Lower leg skin (tissue), 4 donors: ENCODE measurements around the gene SLC25A10. TPM values are rescaled to one million over a fixed set of nuclear protein-coding genes. Genes with fewer than 3 reads are reported as not detected.
A peak's percentile ranks its signal among the peaks of the same experiment; 100 is the strongest.

Source experiments
- DNase-seq, 2 donors: peaks; one replicate each; pipeline ENCODE4 v3.0.0-alpha.2; 2019; ENCODE audit warnings: low spot score in 2 of 2
- H3K4me3 ChIP-seq: fragments of 200-600 bp; sonication (generic); 2 replicates; pipeline ENCODE4 v1.5.1; 2017; ENCODE audit warnings: mild to moderate bottlenecking, low read depth; ENCODE audit not compliant: poor library complexity, severe bottlenecking
- CTCF ChIP-seq, 3 donors: fragments of 450-650 bp; IDR thresholded peaks; one replicate each; pipeline ENCODE4 v1.5.1; 2016; ENCODE audit warnings: antibody characterized with exemption in 3 of 3, mild to moderate bottlenecking in 3 of 3, moderate library complexity in 2 of 3
- POLR2A ChIP-seq, 2 donors: fragments of 450-650 bp; IDR thresholded peaks; one replicate each; pipeline ENCODE4 v1.6.1; 2016 to 2017; ENCODE audit warnings: antibody characterized with exemption in 2 of 2, mild to moderate bottlenecking in 1 of 2, moderate library complexity in 1 of 2
- WGBS, 2 donors: methylation state at CpG; one replicate each; pipeline ENCODE4 v1.1.5; 2018; 5-methylcytosine and 5-hydroxymethylcytosine counted together
- intact Hi-C: fragments of 100-400 bp; cut with DNase I; formaldehyde crosslinking; loops from one replicate; pipeline ENCODE4 v1.15.0; 2023; ENCODE audit warnings: low total_unique reads
- total RNA-seq, 4 donors: library from RNA; depleted of rRNA; stranded (reverse); fragments of >200 nt; gene quantifications; one replicate each; pipeline ENCODE4 v1.1.0, GENCODE V29; 2016

SLC25A10 gene
- total RNA-seq, 4 donors from 2014 or later, result 23.4 to 30.6 (median 25.9) TPM

- no peak for DNase-seq
- TF ChIP-seq POLR2A (IDR thresholded peaks at IDR 0.05) (no peak), CTCF (IDR thresholded peaks at IDR 0.05) (no peak)
- 11 to 19% methylated on average over 23 to 29 of the region's 29 CpGs for WGBS, 2 donors
- no peak overlapping the region for H3K4me3 ChIP-seq
- intact Hi-C loops, result no loop called here
These were observed 1.4 kb upstream of the SLC25A10 start for GRCh38 chr17:81710514-81711308.

DNA sequence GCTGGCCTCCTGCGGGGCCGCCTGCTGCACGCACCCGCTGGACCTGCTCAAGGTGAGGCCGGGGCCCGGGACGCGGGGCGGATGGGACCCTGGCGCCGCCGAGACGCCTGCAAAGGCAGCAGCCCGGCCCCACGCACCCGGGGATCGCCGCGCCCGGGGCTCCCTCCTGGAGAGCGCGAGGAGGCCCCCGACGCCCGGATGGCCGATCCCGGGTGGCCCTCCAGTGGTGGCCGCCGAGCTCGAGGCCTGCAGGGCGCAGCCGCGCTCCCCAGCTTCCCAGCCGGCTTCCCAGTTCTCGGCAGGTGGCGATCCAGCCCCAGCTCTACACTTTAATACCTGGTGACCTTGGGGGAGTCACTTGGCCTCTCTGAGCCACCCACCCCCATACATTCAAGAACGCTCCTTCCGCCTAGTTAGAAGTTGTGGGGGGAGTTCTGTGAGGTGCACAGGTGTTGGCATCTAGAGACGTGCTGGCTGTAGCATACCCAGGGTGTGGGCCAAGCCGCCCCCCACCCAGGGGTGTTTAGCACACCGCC lies 452 bp downstream of the SLC25A10 start:
- intact Hi-C loops, result no loop called here
- 1 to 19% methylated on average over 7 to 30 of the region's 41 CpGs for WGBS, 2 donors
- no peak for DNase-seq
- peak overlapping the region; percentile 43 for H3K4me3 ChIP-seq
- TF ChIP-seq POLR2A (IDR thresholded peaks at IDR 0.05) (no peak), CTCF (IDR thresholded peaks at IDR 0.05) (no peak)

DNA sequence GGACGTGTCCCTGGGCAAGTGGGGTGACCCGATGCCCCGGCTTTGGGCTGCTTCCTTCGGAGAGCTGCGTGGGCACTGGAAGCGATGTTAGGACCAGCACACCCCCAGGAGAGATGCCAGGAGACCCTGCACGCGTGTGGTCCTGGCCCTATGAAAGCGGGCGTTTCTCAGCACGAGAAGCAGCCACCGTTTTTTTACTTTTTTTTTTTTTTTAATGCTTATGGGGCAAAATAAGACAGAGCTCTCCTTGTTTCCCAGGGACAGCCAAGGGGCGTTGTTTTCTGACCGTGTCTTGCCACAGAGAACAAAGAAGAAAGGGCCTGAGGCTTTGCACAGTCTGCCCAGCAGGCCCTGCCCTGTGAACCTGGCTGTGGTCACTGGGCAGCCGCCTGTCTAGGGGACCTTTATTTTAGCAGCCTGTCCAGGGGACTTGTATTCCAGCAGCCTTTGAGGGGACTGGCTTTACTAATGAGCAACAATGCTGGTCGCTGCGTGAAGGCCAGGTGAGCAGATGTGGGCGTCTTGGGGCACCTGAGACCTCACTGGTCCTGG lies 996 bp downstream of the SLC25A10 start:
- peak overlapping the region; percentile 43 for H3K4me3 ChIP-seq
- intact Hi-C loops, result no loop called here
- no peak for DNase-seq
- WGBS, 2 donors, result 20 to 21% methylated on average over 17 to 18 of the region's 18 CpGs
- TF ChIP-seq POLR2A (IDR thresholded peaks at IDR 0.05), result no peak
- no peak for TF ChIP-seq CTCF (IDR thresholded peaks at IDR 0.05)

DNA sequence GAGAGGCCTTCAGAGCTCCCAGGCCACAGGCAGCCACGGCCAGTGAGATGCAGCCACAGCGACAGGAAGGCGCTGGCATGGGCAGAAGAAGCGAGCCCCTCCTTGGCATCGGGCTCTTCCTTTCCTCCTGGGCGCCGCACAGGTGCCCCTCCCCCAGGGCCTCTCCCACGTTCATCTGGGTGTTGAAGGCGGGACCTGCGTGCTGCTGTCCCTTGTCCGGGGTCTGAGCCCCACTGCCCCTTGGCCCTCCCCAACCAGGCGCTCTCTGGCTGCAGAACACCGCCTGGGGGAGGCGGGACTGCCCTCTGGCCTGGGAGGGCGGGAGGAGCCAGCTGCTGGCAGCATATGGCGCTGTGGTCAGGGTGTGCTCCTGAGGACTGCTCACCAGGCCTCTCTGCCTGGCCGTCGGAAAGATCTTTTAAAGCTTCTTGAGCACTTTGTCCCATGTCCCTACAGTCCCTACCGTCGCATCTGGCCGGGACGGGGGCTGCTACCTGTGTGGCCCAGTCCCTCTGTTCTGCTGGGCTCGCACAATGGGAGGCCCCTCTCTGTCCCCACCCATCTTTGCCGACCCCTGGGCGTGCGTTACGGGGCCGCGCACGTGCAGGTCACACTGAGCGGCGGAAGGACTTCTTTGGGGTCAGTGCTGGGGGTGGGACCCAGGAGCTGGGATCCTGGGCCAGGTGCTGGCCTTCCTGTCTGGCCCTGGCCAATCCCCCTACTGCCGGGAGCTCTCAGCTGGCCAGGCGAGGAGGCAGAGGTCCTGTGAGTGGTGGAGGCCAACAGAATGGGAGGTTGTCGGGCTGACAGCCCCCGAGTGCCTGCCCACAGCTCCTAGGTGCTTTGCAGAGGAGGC lies 1.7 kb downstream of the SLC25A10 start:
- DNase-seq, result no peak
- intact Hi-C loops, result no loop called here
- H3K4me3 ChIP-seq, result no peak overlapping the region
- TF ChIP-seq POLR2A (IDR thresholded peaks at IDR 0.05) (no peak), CTCF (IDR thresholded peaks at IDR 0.05) (no peak)
- 57 to 66% methylated on average over 35 to 36 of the region's 36 CpGs for WGBS, 2 donors

GRCh38 chr17:81714412-81715106 lies 2.5 kb downstream of the SLC25A10 start:
- H3K4me3 ChIP-seq, result no peak overlapping the region
- no peak for DNase-seq
- no peak for TF ChIP-seq CTCF (IDR thresholded peaks at IDR 0.05)
- intact Hi-C loops, result no loop called here
- 91 to 93% methylated on average over 27 to 28 of the region's 39 CpGs for WGBS, 2 donors
